ENCODE data around the gene CDC42.

CDC42 gene

DNA sequence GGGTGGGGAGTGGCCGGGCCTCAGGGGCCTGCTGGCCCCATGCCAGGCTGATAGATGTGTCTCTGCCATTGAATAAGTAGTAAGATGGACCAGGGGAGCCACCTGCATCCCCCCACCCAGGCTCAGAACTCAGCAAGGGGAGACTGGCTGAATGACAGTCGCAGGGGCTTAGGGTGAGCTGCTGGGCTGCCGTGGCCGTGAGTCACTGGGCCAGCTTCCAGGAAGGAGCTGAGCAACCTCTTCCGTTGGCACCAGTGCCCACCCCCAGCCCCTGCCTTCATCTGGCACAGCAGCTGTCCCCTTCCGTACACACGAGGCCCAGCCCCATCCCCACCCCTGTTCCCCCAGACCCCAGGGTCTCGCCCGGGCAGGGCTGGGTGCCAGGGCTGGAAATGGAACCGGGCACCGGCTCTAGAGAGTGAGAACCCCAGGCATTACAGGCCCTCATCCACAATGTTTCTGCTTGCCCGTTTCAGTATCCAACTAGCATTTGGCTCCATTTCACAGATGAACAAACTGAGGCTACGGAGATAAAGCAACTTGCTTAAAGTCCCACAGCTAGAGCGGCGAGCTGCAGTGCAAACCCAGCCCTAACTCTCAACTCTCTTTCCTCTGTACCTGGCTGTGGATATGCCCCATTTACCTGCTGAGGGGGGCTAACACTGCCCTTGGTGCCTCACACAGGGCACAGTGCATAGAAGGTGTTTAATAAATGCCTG is 80.2 kb downstream of the CDC42 start:
- no peak for DNase-seq

- DNase-seq = no peak
Observed at GRCh38 chr1:22133247-22133930, 80.9 kb downstream of the CDC42 start.

DNA sequence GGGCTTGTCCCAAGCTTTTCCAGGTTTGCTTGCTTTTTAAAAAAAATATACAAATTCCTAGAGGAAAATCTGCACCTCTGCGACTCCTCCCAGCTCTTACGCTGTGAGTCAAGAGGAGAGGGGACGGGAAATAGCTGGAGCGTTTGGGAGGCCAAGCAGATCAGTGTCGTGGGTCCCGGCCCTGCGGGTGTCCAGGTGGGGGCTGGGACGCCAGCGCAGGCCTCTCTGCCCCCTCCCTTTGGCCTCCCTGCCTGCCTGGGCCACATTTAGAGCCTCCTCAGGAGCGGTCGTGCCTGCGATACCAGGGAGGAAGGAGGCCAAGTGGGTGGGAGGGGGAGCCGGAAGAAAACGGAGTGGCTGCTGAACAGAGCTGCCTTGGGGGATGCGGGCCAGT is 81.4 kb downstream of the CDC42 start:
- DNase-seq = no peak

DNA sequence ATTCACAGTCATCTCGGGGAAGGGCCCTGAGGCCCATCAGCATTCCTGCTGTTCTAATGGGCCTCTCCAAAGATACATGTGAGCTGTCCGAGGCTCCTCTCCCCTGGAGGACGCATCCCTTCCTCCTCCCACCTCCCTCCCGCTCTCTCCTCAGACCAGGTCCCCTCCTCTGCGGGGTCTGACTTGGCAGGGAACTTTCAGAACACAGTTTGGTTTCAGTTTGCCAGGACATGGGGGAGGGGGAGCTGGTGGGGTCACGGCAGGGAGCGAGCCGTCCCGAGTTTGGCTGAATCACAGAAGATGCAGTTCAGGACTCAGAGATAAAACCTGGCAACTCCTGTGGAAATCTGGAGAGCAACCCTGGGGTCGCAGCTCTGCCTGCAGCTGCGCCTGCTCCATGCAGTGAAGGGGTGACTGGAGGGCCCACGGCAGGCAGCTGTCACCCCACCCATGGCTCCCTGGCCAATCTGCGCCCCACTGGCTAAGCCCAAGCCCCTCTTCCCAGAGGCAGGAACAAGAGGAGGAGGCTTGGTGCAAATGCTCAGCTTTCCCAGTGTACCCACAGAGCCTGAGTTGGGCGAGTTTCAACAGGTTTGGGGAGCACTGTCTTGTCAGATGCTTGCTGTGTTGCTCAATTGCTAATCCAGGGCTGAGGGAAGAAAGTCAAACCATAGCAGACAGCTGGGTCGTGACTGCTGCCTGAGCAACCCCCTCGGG is 84.7 kb downstream of the CDC42 start:
- DNase-seq = no peak

DNA sequence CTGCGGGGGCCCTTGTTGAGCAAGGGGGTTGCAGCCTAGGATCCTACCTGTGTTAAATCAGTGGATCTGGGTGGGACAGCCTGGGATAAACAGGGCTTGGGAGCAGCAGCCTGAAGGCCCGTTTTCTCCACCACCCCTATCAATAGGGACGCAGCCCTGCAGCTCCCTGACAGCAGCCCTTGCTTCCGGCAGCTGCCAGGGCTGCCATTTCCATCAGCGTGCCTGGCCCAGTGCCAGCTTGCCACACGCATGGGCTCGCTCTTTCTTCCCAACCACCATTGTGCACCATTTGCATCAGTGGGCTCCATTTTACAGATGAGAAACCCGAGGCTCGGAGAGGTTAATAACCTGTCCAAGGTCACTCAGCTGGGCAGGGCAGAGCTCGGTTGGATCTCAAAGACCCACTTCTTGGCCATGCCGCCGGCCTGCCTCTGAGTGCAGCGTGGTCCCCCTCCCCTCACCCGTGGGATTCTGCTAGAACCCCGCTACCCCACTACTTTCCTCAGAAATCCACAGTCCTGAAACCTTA is 86.6 kb downstream of the CDC42 start:
- no peak for DNase-seq

DNA sequence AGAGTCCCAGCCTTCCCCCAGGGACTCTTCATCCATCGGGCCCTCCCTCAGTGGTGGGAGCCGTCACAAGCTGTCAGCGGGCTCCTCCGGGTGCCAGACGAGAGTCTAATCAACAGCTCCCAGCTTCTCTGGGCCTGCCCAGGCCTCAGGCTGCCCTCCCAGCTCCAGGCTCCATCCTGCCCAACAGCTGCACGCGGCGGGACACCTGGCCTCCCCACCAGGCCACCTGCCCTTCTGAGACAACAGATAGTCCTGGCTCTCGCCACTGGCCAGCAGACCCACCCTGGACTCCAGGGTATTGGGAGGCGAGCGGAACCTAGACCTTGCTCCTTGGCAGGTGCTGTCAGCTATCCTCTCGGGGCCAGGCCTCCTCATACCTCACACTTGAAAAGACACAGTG is 87.3 kb downstream of the CDC42 start:
- DNase-seq = no peak
